SH-SY5Y (cell line): ENCODE results near the gene ZDHHC22.

Experiments used
- GATA2 ChIP-seq: IDR thresholded peaks from 2 replicates; pipeline ENCODE4 v1.6.1; 2011; ENCODE audit warnings: mild to moderate bottlenecking, low read depth, low read length
- GATA3 ChIP-seq: IDR thresholded peaks from 2 replicates; pipeline ENCODE4 v1.6.1; 2011; ENCODE audit warnings: low read depth, mild to moderate bottlenecking, low read length, moderate library complexity

DNA sequence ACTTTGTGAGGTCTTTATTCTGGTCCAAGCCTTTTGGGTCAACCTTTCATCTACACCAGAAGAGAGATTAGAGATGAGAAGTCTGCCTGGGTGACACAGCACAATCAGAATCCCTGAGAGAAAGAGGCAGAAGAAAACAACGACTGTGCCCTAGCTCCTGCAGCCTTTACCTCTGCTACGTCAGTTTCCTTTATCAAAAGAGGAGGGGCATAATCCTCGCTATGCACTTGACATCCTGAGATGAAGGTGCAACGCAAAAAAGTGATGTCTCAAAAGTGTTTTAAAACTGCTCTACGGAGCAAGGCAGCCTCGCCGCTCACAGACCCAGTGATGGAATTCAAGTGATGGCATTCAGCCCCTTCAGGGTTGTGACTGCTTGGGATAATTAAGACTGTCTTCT lies 21.7 kb downstream of the ZDHHC22 start:
- no peak for TF ChIP-seq GATA2
- no peak for TF ChIP-seq GATA3
